ENCODE measurements around the gene NDUFA11.
A peak's percentile ranks its signal among the peaks of the same experiment; 100 is the strongest.

NDUFA11 gene

DNA sequence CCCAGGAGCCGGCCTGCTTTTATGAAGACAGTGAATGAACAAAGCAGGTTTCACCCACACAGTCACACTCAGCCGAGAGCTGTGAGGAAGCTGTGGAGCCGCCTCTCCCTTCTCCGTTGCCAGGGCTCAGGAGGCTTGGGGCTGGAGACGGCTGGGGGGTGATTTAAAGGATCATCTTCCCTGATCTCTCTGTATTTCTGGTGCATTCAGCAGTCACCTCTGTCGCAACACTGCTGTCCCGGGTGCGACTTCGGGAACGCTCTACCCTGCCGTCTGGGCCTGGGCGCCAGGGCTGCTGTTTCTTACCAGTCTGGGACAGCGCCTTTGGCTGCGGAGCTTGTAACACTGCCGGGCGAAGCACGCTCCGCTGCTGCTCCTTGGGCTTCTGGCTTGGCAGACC is 28.6 kb upstream of the NDUFA11 start:
- no peak for DNase-seq

DNA sequence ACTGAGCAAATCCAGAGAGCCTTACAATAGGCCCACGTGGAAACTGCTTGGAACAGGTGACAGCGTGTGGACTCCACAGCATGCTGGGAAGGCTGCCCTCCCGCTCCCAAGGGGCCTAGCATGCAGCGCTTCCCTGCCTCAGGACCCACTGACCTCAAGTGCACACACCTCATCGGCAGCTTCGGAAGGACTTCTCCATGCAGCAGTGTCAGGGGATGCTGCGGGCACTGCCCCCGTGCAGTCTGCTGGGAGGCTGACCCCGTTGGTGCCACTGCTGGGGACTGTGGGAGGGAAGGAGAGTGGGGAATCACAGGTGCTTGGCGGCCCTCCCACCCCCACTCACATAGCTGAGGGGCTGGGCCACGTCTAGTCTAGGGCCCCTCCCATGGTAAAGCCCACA is 27.7 kb upstream of the NDUFA11 start:
- DNase-seq, result no peak

DNA sequence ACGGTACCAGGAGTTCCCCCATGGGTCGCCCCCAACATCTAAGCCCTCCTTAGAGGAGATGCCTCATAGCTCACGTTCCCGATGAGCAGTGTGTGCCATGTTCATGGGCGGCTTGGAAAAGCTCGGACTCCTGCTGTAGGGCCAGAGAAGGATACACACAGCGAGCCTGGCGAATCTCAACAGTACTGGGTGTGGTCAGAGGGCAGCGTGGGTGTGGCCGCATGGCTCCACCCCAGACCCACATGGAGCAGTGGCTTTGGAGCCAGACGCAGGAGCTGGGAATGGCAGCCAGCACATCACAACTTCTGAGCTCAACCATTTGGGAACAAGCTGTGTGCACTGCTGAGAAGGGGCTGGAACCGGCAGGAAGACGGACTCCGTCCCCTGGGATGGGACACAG is 26.0 kb upstream of the NDUFA11 start:
- no peak for DNase-seq

DNA sequence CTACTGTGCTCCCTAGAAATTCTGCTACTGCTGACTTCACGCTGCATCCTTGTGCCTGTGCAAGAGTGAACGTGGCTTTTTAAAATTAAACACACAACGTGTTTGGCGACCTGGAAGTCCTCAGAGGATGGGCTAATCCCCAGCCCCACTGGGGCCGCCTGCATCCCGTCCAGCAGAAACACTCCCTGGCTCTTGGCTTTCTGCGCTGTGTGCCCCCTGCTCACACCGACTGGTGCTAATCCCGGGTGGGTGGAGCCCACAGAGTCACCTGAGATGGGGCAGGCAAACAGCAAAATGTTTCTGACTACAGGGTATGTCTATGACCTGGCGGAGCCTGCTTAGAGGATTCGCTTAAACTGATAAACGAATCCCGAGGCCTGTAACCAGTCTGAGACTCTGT is 25.6 kb upstream of the NDUFA11 start:
- no peak for DNase-seq

DNA sequence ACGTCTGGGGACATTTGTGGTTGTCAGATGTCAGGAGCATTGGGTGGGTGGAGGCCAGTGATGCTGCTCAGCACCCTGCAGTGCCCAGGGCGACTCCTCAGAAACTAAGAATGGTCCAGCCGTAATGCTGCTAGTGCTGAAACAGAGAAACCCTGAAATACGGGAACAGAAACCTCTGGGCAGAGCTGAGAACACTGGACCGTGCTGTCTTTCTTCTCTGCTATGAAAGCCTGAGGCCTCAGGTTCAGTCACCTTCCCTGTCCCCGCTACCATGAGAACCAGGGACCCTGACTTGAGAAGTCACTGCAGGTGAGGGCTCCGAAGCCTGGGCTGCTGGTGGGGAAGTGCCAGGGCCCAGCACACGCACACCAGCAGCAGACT is 23.8 kb upstream of the NDUFA11 start:
- no peak for DNase-seq

DNA sequence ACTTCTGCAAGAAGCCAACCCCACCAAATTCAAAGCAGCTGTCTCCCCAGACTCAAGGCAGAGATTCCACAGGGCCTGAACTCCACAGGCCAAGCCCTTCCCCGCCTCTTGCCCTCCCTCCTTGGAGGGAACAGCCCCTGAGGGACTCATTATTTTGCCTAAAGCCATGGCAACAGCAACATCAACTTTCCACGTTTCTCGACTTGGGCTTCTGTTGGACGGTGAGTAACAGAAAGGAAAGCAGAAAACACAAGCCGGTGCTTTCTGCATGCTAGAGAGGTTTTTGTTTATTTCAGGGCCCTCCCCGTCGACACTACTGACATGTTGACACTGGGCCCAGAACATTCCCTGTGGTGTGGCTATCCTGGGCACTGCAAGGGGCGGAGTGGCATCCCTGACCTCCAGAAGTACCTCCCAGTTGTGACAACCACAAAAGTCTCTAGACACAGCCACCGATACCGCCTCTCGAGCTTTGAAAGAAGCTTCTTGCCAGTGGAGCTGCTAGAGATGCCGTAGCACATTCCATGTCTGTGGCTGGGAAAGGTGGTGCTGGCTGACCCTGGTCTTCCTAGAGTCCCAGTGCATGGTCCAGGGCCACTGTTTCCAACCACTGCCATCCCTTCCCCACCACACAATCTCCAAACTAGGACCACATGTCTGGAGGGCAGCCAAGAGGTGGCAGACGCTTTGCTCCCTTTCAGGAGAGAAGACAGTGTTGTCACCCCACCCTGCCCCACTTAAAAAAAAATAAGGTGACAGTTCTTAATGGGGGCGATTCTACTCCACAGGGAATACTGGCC is 23.3 kb upstream of the NDUFA11 start:
- no peak for DNase-seq

DNA sequence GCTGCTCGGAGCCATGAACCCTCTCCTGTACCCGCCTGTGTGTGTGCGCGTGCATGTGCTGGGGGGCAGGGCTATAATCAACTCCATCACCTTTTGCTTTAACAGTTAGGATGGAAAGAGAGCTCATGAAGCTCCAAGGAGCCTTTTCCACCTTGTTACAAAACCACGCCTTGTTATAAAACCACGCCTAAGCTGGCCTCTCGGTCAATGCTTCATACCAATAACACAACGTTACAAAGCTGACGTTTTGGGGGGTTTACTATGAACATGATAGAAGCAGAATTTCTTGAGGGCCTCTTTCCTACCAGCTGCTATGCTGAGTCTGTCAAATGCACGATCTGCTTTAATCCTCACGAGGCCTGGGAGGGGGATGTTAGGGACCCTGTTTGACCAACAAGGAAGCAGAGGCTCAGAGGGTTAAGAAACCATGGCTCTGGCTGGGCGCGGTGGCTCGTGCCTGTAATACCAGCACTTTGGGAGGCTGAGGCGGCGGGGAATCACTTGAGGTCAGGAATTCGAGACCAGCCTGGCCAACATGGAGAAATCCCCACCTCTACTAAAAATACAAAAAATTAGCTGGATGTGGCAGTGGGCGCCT is 22.3 kb upstream of the NDUFA11 start:
- no peak for DNase-seq

DNA sequence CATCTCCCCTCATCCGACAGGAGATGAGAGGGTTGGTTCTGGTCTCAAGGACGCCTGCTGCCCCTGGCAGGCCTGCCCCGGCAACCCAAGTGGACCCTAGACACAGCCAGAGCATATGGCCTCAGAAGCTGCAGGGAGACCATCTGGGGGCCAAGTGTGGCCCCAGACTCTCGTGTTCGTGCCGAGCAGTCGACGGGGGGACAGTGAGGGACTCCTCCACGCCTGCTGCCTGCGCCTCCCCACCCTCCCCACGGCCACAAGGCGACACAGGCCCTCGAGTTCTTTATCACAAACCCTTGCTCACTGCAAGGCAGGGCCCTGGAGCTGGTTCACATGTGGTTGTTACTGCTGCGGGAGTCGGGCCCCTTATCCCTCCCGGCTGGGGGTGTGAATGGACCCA is 19.8 kb upstream of the NDUFA11 start:
- DNase-seq, result no peak

DNA sequence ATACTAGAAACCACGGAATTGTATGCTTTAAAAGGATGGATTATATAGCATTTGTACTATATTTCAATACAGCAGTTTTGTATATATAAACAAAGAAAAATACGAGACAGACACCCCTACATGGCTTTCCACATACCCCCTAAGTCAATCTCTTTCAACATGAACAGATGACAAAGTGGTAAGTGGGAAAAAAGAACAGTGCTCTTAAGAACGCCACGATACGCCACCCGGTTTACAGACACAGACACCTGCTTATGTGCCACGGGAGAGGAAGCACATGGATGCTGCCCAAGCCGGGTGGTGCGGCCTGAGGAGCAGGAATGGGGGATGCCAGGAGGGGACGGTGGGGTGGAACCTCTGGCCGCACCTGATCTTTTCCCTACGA is 18.6 kb upstream of the NDUFA11 start:
- no peak for DNase-seq

DNA sequence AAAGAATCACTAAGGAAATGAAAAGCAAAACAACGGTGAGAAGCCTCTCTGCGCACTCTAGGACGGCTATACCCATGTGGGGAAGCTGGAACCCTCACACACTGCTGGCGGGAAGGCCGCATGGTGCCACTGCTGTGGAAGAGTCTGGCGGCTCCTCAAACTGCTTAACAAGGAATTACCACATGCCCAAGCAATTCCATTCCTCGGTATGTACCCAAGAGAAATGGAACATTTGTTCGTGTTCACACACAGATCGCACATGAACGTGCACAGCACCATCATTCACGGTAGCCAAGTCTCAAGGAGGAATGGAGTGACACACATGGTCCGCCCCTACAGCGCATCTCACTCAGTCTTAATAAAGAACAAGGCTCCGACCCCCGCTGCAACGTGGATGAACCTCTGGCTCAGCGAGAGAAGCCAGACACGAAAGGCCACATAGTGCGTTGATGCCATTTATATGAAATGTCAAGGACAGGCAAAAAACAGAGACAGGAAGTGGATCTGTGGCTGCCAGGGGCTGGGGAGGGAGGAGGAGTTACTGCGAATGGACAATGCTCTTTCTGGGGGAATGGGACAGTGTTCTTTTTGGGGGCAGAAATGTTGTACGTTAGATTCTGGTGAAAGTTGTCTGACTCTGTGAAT is 18.0 kb upstream of the NDUFA11 start:
- no peak for DNase-seq

DNA sequence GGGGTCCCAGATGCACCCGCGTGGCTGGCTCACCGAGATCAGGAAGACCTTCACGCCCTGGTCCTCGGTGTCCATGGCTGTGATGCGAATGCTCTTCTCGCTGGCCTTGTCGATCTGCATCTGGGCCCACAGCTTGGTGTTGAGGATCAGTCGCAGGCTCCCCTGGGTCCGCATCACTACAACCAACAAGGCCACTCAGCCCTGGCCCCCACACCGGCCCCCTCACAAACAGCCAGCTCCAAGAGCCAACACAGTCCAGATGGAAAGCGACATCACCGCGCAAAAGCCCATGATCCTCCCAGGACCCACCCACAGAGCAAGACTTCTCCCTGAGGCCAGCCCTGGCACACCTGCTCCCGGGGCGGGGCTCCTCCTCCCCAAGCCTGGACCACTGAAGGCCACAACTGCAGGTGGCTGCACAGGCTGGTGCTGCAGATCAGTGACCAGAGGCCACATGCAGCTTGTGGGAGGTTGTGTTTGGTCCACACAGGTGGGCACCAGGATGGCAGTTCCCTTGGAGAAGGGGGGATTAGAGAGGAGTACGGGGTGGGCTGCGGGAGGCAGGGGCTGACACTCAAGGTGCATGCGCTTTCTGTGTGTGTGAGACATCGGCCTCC is 15.0 kb upstream of the NDUFA11 start:
- no peak for DNase-seq

DNA sequence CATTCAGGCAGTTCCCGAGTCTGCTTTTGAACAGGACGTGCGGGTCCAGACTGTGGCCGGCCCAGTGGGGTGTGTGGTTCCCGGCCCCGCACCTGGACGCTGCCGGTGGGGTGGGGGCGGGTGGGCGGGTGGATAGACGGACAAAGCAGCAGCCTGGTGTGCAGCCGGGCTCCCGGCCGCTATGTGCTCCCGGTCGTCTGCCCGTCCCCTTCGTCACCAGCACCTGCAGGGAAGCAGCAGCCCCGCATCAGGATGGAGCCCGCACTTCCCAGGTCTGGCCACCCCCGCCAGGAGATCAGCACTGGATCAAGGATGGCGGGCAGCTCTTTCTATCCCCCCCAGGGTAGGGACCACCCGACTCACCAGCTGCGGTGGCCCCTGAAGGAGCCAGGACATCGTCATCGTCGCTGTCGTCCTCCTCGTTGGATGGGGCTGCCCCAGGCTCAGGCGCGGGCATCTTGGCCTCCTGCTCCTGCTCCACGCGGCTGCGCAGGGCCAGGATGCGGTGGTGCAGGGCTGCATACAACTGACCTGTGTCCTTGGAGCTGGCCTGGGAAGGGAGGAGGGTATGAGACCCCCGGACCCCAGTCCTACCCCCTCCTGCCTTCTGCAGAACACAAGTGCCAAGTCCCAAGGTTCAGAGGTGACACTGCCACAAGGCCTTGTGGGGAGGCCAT is 14.0 kb upstream of the NDUFA11 start:
- DNase-seq, result no peak

DNA sequence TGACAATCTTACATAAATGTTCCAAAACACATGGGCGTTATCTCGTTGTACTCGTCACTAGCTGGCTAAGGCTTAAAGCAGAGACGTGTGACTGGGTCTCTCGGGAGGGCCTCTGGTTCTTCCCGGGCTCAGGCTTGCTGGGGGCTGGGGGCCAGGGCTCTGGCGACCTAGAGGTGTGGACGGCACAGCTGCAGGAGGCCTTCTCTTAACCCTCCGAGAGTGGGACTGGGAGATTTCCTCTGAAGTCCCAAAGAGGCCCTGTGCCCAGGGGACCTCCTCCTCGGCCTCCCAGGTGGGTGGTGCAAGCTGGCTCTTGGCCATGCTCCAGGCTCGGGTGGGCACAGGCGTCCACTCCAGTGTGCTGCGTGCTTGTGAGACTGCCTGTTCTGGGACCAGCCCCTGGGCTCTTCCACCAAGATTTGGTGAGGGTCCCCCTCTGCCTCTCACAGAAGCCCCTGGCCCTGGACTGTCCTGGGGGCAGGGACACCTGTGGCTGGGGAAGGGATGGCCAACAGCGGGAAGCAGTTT is 12.7 kb upstream of the NDUFA11 start:
- DNase-seq, result no peak

DNA sequence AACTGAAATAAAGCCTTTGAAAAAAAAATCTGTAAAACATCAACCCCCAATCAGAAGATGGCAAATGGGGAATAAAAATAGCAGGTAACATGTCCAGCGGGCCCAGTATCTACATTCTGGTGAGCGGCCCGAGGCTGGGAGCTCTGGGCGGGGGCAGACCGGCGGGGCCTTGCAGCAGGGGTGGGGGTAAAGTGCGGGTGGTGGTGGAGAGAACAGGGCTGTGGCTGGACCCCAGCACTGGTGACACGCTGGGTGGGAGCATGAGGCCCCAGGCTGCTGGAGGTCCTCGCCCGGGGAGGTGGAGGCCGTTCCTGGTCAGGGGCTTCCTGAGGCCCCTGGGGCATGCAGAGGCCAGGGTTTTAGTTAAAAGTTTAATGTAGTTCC is 12.2 kb upstream of the NDUFA11 start:
- no peak for DNase-seq

DNA sequence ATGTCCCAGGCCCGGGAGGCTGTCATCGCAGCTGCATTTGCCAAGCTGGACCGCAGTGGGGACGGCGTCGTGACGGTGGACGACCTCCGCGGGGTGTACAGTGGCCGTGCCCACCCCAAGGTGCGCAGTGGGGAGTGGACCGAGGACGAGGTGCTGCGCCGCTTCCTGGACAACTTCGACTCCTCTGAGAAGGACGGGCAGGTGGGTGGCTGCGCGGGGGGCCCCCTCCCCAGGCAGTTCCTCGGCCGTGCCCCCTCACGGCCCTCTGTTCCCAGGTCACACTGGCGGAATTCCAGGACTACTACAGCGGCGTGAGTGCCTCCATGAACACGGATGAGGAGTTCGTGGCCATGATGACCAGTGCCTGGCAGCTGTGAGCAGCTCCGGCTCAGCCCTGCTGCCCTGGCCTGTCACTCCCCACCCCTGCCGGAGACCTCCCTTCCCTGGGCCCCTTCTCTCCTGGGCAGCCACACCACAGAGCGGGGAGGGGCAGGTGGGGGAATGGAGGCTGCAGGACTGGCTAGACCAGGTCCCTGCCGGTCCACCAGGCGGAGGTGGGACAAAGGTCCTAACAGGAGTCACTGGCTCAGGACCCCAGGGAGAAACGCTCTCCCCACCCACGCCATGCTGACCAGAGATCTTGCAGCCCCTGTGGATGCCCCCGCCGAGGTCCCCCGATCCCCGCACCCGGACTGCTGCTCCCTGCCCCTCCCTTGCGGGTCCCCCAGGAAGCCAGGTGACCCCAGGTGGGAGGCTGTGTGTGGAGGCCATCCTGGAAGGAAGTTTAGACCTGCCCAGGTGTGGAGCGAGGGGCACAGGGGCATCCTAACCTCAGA is 11.6 kb upstream of the NDUFA11 start:
- DNase-seq, result no peak

DNA sequence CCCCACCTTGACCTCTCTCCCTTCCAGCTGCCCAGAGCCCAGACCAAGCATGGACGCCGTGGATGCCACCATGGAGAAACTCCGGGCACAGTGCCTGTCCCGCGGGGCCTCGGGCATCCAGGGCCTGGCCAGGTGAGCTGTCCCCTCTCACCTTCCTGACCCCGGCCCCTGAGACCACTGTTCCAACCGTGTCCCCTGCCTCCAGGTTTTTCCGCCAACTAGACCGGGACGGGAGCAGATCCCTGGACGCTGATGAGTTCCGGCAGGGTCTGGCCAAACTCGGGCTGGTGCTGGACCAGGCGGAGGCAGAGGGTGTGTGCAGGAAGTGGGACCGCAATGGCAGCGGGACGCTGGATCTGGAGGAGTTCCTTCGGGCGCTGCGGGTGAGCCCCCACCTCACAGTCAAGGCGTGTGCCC is 10.8 kb upstream of the NDUFA11 start:
- no peak for DNase-seq

DNA sequence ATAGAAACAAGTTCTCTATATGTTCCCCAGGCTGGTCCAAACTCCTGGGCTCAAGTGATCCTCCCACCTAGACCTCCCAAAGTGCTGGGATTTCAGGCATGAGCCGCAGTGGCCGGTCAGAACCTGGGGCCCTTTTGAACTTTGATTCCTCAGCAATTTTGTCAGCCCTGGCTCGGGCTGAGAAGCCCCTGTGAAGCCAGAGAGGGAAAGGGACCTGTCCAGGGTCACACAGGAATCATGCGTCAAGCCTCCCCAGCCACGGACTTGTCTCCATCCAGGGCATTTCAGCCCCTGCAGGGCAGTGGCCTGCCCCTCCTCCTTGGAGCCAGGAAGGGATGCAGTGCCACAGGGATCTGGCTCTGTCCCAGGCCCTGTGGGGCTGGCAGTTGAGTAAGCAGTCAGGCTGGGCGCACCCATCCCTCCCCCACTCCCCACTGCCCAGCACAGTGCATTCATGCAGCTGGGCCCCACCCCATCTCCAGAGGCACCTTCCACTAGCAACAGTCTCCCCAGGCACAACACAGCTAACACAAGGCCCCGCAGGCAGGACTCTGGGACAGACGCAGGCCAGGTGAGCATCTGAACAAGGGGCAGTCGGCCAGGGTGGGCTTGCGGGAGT is 10.3 kb upstream of the NDUFA11 start, which contains the start of gene CAPS:
CAPS (plus strand) TSS at position 516 of the 619 bp plus-strand sequence. CDS start 153 bp downstream, outside the sequence.
- DNase-seq, result no peak

DNA sequence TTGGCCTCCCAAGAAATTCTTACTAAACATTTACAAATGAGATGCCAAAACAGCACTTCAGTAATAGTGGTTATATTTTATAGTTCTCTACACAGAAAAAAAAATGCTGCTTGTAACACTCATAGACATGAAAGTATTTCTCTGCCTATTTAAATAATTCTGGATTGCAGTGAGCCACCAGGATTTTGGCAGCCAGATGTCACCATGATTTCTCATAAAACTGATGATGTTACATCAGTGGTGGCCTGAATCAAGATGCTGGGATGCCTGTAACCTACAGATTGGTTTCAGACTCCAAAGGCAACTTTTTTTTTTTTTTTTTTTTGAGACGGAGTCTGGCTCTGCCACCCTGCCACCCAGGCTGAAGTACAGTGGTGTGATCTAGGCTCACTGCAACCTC is 7.8 kb upstream of the NDUFA11 start:
- DNase-seq, result no peak

DNA sequence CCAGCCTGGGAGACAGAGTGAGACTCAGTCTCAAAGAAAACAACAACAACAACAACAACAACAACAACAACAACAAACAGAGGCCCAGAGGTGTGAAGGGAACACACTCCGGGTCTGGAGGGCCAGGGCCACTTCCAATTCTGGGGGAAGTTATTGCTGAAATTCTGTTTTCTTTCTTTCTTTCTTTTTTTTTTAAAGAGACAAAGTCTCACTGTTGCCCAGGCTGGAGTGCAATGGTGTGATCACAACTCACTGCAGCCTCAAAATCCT is 7.0 kb upstream of the NDUFA11 start:
- DNase-seq, result no peak

DNA sequence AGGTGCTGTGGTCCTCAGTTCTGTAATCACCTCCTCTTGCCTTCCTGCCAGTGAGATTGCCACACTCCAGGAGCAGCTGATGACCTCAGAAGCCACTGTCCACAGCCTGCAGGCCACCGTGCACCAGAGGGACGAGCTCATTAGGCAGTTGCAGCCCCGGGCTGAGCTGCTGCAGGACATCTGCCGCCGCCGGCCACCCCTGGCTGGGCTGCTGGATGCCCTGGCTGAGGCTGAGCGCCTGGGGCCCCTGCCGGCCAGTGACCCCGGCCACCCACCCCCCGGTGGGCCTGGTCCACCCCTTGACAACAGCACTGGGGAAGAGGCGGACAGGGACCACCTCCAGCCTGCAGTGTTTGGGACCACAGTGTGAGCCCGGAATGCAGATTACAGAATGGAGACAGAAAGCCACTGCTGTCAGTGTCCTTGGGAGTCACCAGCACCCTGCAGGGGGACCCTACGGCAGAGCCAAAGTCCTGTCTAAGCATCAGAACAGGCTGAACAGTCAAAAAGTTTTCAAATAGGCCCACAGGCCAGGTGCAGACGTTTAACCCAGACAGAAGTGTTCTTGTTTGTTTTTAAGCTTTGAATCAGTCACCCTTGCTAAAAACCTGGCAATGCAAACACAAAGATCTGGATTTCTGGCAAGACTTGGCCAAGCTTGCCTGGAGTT is 5.3 kb upstream of the NDUFA11 start:
- DNase-seq, result peak in 1 of 2 donors; percentile 39

DNA sequence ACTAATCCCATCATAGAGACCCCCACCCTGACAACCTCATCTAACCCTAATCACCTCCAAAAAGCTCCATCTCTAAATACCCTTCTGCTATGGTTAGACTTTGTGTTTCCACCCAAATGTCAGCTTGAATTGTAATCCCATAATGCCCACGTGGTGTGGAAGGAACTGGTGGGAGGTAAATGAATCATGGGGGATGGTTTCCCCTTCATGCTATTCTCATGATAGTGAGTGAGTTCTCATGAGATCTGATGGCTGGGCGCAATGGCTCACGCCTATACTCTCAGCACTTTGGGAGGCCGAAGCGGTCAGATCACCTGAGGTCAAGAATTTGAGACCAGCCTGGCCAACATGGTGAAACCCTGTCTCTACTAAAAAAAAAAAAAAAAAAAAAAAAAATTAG is 3.7 kb upstream of the NDUFA11 start:
- DNase-seq, result peak; percentile 68 to 87
